Measurements from ENCODE around the gene CTSW. TPM values are rescaled to one million over a fixed set of nuclear protein-coding genes. Genes with fewer than 3 reads are reported as not detected.

The CTSW gene
- total RNA-seq, 2 donors from 2014 or later = not detected

GRCh38 chr11:65882120-65883057 is 2.8 kb downstream of the CTSW start:
- no peak overlapping the region for H3K9ac ChIP-seq (ENCODE audit: extremely low read depth, low read length, poor library complexity, severe bottlenecking)
- no peaks in the 10 kb centered on the region for H3K27me3 ChIP-seq (ENCODE audit: control insufficient read depth, insufficient read depth, low read length, poor library complexity, severe bottlenecking)
- no peak for TF ChIP-seq CTCF (conservative IDR thresholded peaks at IDR 0.05)
- no peak overlapping the region for H3K4me3 ChIP-seq (ENCODE audit: low read length)
- peaks cover 12% of the 10 kb centered on the region for H3K4me1 Mint-ChIP-seq
- H3K4me1 ChIP-seq (ENCODE audit: control insufficient read depth, insufficient read depth, low read length) = no peaks in the 10 kb centered on the region
- no peak overlapping the region for H3K27ac ChIP-seq (ENCODE audit: low read depth, low read length)
- H3K36me3 ChIP-seq (ENCODE audit: control insufficient read depth, insufficient read depth, low read length) = peaks cover 39% of the 10 kb centered on the region
- no peak for DNase-seq
- no peak overlapping the region for H3K27ac Mint-ChIP-seq
- no peaks in the 10 kb centered on the region for H3K9me3 ChIP-seq (ENCODE audit: control insufficient read depth, low read length)
- no peaks in the 10 kb centered on the region for H3K9me3 Mint-ChIP-seq
- WGBS, 2 experiments (ENCODE audit: insufficient coverage in 1 of 2, insufficient read length in 1 of 2) = 95% methylated on average over 23 to 29 of the region's 30 CpGs
- H3K36me3 Mint-ChIP-seq (ENCODE audit: low read depth) = peaks cover 44% of the 10 kb centered on the region
- no peak overlapping the region for H3K4me3 Mint-ChIP-seq
- peaks cover 5% of the 10 kb centered on the region for H3K27me3 Mint-ChIP-seq (ENCODE audit: insufficient read depth)

GRCh38 chr11:65883058-65883761 is 3.6 kb downstream of the CTSW start:
- DNase-seq = no peak
- 95 to 100% methylated on average over 8 to 13 of the region's 13 CpGs for WGBS, 2 experiments (ENCODE audit: insufficient coverage in 1 of 2, insufficient read length in 1 of 2)
- Mint-ChIP-seq H3K36me3 (ENCODE audit: low read depth) (peaks cover 44% of the 10 kb centered on the region), H3K4me3 (no peak overlapping the region), H3K27me3 (ENCODE audit: insufficient read depth) (peaks cover 2% of the 10 kb centered on the region), H3K4me1 (peaks cover 15% of the 10 kb centered on the region), H3K9me3 (no peaks in the 10 kb centered on the region), H3K27ac (no peak overlapping the region)
- H3K36me3 ChIP-seq (ENCODE audit: control insufficient read depth, insufficient read depth, low read length) = peaks cover 39% of the 10 kb centered on the region
- H3K4me3 ChIP-seq (ENCODE audit: low read length) = no peak overlapping the region
- H3K27ac ChIP-seq (ENCODE audit: low read depth, low read length) = no peak overlapping the region
- no peaks in the 10 kb centered on the region for H3K9me3 ChIP-seq (ENCODE audit: control insufficient read depth, low read length)
- no peaks in the 10 kb centered on the region for H3K4me1 ChIP-seq (ENCODE audit: control insufficient read depth, insufficient read depth, low read length)
- no peak for TF ChIP-seq CTCF (conservative IDR thresholded peaks at IDR 0.05)
- H3K9ac ChIP-seq (ENCODE audit: extremely low read depth, low read length, poor library complexity, severe bottlenecking) = no peak overlapping the region
- H3K27me3 ChIP-seq (ENCODE audit: control insufficient read depth, insufficient read depth, low read length, poor library complexity, severe bottlenecking) = no peaks in the 10 kb centered on the region

- peaks cover 39% of the 10 kb centered on the region for H3K36me3 ChIP-seq (ENCODE audit: control insufficient read depth, insufficient read depth, low read length)
- 91 to 94% methylated on average over 28 of the region's 28 CpGs for WGBS, 2 experiments (ENCODE audit: insufficient coverage in 1 of 2, insufficient read length in 1 of 2)
- no peak overlapping the region for H3K27ac Mint-ChIP-seq
- no peaks in the 10 kb centered on the region for H3K4me1 ChIP-seq (ENCODE audit: control insufficient read depth, insufficient read depth, low read length)
- no peak overlapping the region for H3K27ac ChIP-seq (ENCODE audit: low read depth, low read length)
- peaks cover 18% of the 10 kb centered on the region for H3K4me1 Mint-ChIP-seq
- no peak overlapping the region for H3K4me3 Mint-ChIP-seq
- H3K27me3 ChIP-seq (ENCODE audit: control insufficient read depth, insufficient read depth, low read length, poor library complexity, severe bottlenecking) = no peaks in the 10 kb centered on the region
- TF ChIP-seq CTCF (conservative IDR thresholded peaks at IDR 0.05) = no peak
- no peak overlapping the region for H3K9ac ChIP-seq (ENCODE audit: extremely low read depth, low read length, poor library complexity, severe bottlenecking)
- H3K27me3 Mint-ChIP-seq (ENCODE audit: insufficient read depth) = peaks cover 1% of the 10 kb centered on the region
- DNase-seq = no peak
- no peaks in the 10 kb centered on the region for H3K9me3 Mint-ChIP-seq
- H3K4me3 ChIP-seq (ENCODE audit: low read length) = no peak overlapping the region
- H3K9me3 ChIP-seq (ENCODE audit: control insufficient read depth, low read length) = no peaks in the 10 kb centered on the region
- peaks cover 44% of the 10 kb centered on the region for H3K36me3 Mint-ChIP-seq (ENCODE audit: low read depth)
Measured at GRCh38 chr11:65883786-65884715, 4.4 kb downstream of the CTSW start.
